HepG2 (cell line): Measurements from ENCODE around the gene KCNIP4. TPM values are rescaled to one million over a fixed set of nuclear protein-coding genes. Genes with fewer than 3 reads are reported as not detected.

Source experiments
- ATAC-seq: fragments of 200-7000 bp; cut with Tn5 transposase; 3 replicates; pipeline ENCODE4 v1.9.1; 2020; ENCODE audit warnings: mild to moderate bottlenecking, moderate library complexity
- BruUV-seq: library from RNA; stranded (reverse); fragments of 400-500 nt; replicated peaks from 2 replicates; lab custom pipeline; 2021; lab: Mats Ljungman, UMichigan
- CTCF ChIA-PET: fragments of 300-600 bp; formaldehyde crosslinking; extraction: SDS; loops from one replicate; lab custom pipeline; 2021; ENCODE audit warnings: low total read pairs, inconsistent platforms, low intra/inter-chr PET ratio; lab: Yijun Ruan, JAX
- POLR2A ChIA-PET: fragments of 350-600 bp; sonication (Branson Sonifier 250); formaldehyde crosslinking; loops from one replicate; lab custom pipeline; 2020; ENCODE audit warnings: antibody characterized with exemption, inconsistent platforms; lab: Yijun Ruan, JAX
- DNase-seq: peaks from one replicate; pipeline ENCODE4 v3.0.0-alpha.2; 2015; ENCODE audit warnings: low spot score
- FAIRE-seq: peaks from 3 replicates; lab custom pipeline; 2011; peaks lifted over from hg19 to GRCh38; lab: Jason Lieb, UNC
- H2AFZ ChIP-seq: one replicate; pipeline ENCODE4 v1.6.1; 2011; ENCODE audit warnings: low read length, inconsistent platforms
- H3K27ac ChIP-seq: fragments of 300-600 bp; 3 replicates; pipeline ENCODE4 v1.8.0; 2011; ENCODE audit warnings: mixed run types, mild to moderate bottlenecking, mixed read lengths, low read length, inconsistent platforms; ENCODE audit not compliant: insufficient read depth; ENCODE audit errors: extremely low read length
- H3K27me3 ChIP-seq, 2 experiments: fragments of 200-600 bp in 1 of 2; 2 replicates in 1 of 2; 3 replicates in 1 of 2; pipeline versions ENCODE4 v1.6.0 to v1.8.0; 2011; ENCODE audit warnings: low read length in 2 of 2, mild to moderate bottlenecking in 2 of 2, moderate library complexity in 2 of 2, inconsistent platforms in 1 of 2; ENCODE audit not compliant: insufficient read depth in 2 of 2, control insufficient read depth in 1 of 2
- H3K36me3 ChIP-seq, 2 experiments: fragments of 200-600 bp in 1 of 2; replicated peaks in 1 of 2; 2 replicates in 1 of 2; 3 replicates in 1 of 2; pipeline versions ENCODE4 v1.5.1 to v1.8.0; 2011; ENCODE audit warnings: low read length in 2 of 2, inconsistent platforms in 1 of 2; ENCODE audit not compliant: insufficient read depth in 2 of 2, control insufficient read depth in 1 of 2
- H3K4me1 ChIP-seq: 2 replicates; pipeline ENCODE4 v1.5.1; 2012; ENCODE audit warnings: low read length, inconsistent platforms; ENCODE audit not compliant: insufficient read depth
- H3K4me2 ChIP-seq: 2 replicates; pipeline ENCODE4 v1.6.0; 2011; ENCODE audit warnings: low read depth, low read length, inconsistent platforms
- H3K4me3 ChIP-seq, 3 experiments: fragments of 200-600 bp in 1 of 3; sonication (generic), shearing (Covaris generic) in 1 of 3; replicated peaks in 1 of 3; 2 replicates each; pipeline ENCODE4 v1.5.1; 2011 to 2016; ENCODE audit warnings: low read length in 3 of 3, inconsistent platforms in 2 of 3, low read depth in 2 of 3, mild to moderate bottlenecking in 2 of 3, control low read depth in 1 of 3, mixed read lengths in 1 of 3; ENCODE audit not compliant: insufficient read depth in 1 of 3
- H3K79me2 ChIP-seq: one replicate; pipeline ENCODE4 v1.6.1; 2011; ENCODE audit warnings: low read length, inconsistent platforms; ENCODE audit not compliant: insufficient read depth
- H3K9ac ChIP-seq: 2 replicates; pipeline ENCODE4 v1.6.0; 2011; ENCODE audit warnings: mild to moderate bottlenecking, low read depth, low read length, inconsistent platforms; ENCODE audit not compliant: insufficient read depth
- H3K9me3 ChIP-seq: 2 replicates; pipeline ENCODE4 v1.5.1; 2012; ENCODE audit warnings: mild to moderate bottlenecking, low read length
- H4K20me1 ChIP-seq: 2 replicates; pipeline ENCODE4 v1.6.0; 2011; ENCODE audit warnings: inconsistent platforms, mild to moderate bottlenecking, low read length, moderate library complexity; ENCODE audit not compliant: insufficient read depth
- CENPT ChIP-seq: sonication (generic); formaldehyde crosslinking; IDR thresholded peaks from 2 replicates; pipeline ENCODE4 v1.8.0; 2022; ENCODE audit warnings: low read depth, mild to moderate bottlenecking, moderate library complexity, missing genetic modification reagents
- ZNF256 ChIP-seq: sonication (generic); formaldehyde crosslinking; conservative IDR thresholded peaks from 2 replicates; pipeline ENCODE4 v1.4.0; 2020; ENCODE audit warnings: missing genetic modification reagents
- ZNF713 ChIP-seq: sonication (generic); formaldehyde crosslinking; IDR thresholded peaks from 2 replicates; pipeline ENCODE4 v1.4.0; 2020; ENCODE audit warnings: mild to moderate bottlenecking, missing genetic modification reagents
- ZSCAN20 ChIP-seq: sonication (generic); formaldehyde crosslinking; IDR thresholded peaks from 2 replicates; pipeline ENCODE4 v1.4.0; 2020; ENCODE audit warnings: missing genetic modification reagents, mild to moderate bottlenecking, borderline replicate concordance
- WGBS: methylation state at CpG from one replicate; pipeline ENCODE4 v1.1.6; 2017; ENCODE audit warnings: low lambda C conversion rate; 5-methylcytosine and 5-hydroxymethylcytosine counted together
- in situ Hi-C: cut with HindIII; loops from 2 replicates; pipeline ENCODE4 v1.10.0; 2017; ENCODE audit warnings: low pct_unique_long_range_greater_than_20kb; ENCODE audit not compliant: extremely low pct_ligation_motif_present
- intact Hi-C: fragments of 100-400 bp; cut with micrococcal nuclease; formaldehyde crosslinking; loops from one replicate; pipeline ENCODE4 v1.10.0; 2022; ENCODE audit not compliant: unreplicated experiment
- polyA plus RNA-seq, 8 experiments: library from polyadenylated mRNA; depleted of rRNA in 3 of 8; stranded (reverse) in 7 of 8; unstranded in 1 of 8; fragments of >200 nt; fragmentation: Illumina TruSeq in 4 of 8; extraction: Trizol in 4 of 8; gene quantifications; 2 replicates each; pipeline versions ENCODE4 v1.2.1 to v1.2.3, GENCODE V29; 2011 to 2016; ENCODE audit warnings: low read depth in 4 of 8, missing spikeins in 1 of 8, mixed read lengths in 1 of 8; ENCODE audit not compliant: insufficient read depth in 1 of 8
- total RNA-seq, 5 experiments: library from RNA; depleted of rRNA; stranded (reverse); fragments of >200 nt; fragmentation: Illumina TruSeq; extraction: Trizol; gene quantifications; 2 replicates each; pipeline ENCODE4 v1.2.3, GENCODE V29; 2016; ENCODE audit warnings: low read depth in 1 of 5
- TF ChIP-seq, protein P1 (sequence below): sonication (generic); formaldehyde crosslinking; IDR thresholded peaks from 2 replicates; pipeline ENCODE4 v1.4.0; 2020; ENCODE audit warnings: missing genetic modification reagents, mild to moderate bottlenecking, borderline replicate concordance
- TF ChIP-seq, protein P2 (sequence below): sonication (generic); formaldehyde crosslinking; IDR thresholded peaks from 2 replicates; pipeline ENCODE4 v1.4.0; 2020; ENCODE audit warnings: missing genetic modification reagents, borderline replicate concordance

The KCNIP4 gene
- total and polyA plus RNA-seq, 2 of the 13 experiments (the other 11 are each of a cell fraction or from before 2014, with no cell fraction given): 0.09 TPM; not detected in 1

DNA sequence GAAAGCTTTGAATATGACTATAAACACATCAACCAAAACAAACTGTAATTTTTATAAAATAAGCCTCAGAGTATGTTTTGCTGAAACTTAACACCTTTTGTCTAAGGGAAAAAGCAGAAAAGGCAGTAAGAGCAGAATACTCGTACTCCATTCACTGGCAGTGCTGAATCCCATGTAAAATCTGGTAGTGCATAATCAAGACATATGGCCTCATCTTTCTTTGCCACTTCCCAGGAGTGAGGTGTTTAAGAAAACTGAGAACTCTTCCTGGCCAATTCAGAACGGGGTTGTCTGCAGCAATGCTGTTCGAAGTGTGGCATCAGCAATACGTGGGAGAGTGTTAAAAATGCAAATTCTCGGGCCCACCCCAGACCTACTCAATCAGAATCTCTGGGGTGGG, 946.3 kb downstream of the KCNIP4 start:
- TF ChIP-seq, protein P1, sequence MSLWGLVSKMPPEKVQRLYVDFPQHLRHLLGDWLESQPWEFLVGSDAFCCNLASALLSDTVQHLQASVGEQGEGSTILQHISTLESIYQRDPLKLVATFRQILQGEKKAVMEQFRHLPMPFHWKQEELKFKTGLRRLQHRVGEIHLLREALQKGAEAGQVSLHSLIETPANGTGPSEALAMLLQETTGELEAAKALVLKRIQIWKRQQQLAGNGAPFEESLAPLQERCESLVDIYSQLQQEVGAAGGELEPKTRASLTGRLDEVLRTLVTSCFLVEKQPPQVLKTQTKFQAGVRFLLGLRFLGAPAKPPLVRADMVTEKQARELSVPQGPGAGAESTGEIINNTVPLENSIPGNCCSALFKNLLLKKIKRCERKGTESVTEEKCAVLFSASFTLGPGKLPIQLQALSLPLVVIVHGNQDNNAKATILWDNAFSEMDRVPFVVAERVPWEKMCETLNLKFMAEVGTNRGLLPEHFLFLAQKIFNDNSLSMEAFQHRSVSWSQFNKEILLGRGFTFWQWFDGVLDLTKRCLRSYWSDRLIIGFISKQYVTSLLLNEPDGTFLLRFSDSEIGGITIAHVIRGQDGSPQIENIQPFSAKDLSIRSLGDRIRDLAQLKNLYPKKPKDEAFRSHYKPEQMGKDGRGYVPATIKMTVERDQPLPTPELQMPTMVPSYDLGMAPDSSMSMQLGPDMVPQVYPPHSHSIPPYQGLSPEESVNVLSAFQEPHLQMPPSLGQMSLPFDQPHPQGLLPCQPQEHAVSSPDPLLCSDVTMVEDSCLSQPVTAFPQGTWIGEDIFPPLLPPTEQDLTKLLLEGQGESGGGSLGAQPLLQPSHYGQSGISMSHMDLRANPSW (CRISPR knock-in tag): no peak
- no peaks in the 10 kb centered on the region for H3K27me3 ChIP-seq
- peaks cover 14% of the 10 kb centered on the region; the same call in 1 of the 2 replicates for H3K9me3 ChIP-seq
- H3K36me3 ChIP-seq: no peaks in the 10 kb centered on the region
- WGBS: 7% methylated on average over 5 of the region's 5 CpGs
- H2AFZ ChIP-seq: no peak overlapping the region
- no peak overlapping the region for H3K4me3 ChIP-seq
- POLR2A ChIA-PET: no interaction called here
- in situ Hi-C loops: no loop called here
- H4K20me1 ChIP-seq: no peaks in the 10 kb centered on the region
- no peak overlapping the region for H3K27ac ChIP-seq
- no TSS peak for BruUV-seq
- no peaks in the 10 kb centered on the region for H3K79me2 ChIP-seq
- no peak overlapping the region for H3K9ac ChIP-seq
- ATAC-seq: no peak
- no peak overlapping the region for H3K4me2 ChIP-seq
- DNase-seq: no peak
- no peaks in the 10 kb centered on the region for H3K4me1 ChIP-seq
- intact Hi-C loops: no loop called here
- FAIRE-seq: no peak
- CTCF ChIA-PET: no interaction called here

DNA sequence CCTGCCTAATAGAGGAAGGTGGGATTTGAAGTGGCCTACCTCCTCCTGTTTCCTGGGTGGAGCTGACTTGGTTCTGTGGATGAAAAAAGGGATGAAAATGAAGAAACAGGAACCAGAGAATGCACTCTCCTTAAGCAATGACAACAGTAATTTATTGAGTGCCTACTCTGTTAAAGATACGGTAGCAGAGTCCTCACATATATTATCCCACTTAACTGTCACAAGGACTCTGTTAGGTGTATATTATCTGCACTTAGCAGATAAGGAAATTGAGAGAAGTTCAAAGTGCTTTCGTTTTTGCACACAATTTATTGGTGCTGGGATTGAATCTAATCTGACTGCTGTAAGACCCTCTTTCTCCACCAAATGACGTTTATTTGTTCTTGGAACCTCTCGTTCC, 947.1 kb downstream of the KCNIP4 start:
- in situ Hi-C loops (no loop called here), intact Hi-C loops (no loop called here)
- H3K4me3 ChIP-seq: no peak overlapping the region
- ATAC-seq (no peak), DNase-seq (no peak), FAIRE-seq (no peak)
- no peak overlapping the region for H3K27ac ChIP-seq
- H4K20me1 ChIP-seq: no peaks in the 10 kb centered on the region
- no peaks in the 10 kb centered on the region for H3K36me3 ChIP-seq
- no TSS peak for BruUV-seq
- TF ChIP-seq, protein P2, sequence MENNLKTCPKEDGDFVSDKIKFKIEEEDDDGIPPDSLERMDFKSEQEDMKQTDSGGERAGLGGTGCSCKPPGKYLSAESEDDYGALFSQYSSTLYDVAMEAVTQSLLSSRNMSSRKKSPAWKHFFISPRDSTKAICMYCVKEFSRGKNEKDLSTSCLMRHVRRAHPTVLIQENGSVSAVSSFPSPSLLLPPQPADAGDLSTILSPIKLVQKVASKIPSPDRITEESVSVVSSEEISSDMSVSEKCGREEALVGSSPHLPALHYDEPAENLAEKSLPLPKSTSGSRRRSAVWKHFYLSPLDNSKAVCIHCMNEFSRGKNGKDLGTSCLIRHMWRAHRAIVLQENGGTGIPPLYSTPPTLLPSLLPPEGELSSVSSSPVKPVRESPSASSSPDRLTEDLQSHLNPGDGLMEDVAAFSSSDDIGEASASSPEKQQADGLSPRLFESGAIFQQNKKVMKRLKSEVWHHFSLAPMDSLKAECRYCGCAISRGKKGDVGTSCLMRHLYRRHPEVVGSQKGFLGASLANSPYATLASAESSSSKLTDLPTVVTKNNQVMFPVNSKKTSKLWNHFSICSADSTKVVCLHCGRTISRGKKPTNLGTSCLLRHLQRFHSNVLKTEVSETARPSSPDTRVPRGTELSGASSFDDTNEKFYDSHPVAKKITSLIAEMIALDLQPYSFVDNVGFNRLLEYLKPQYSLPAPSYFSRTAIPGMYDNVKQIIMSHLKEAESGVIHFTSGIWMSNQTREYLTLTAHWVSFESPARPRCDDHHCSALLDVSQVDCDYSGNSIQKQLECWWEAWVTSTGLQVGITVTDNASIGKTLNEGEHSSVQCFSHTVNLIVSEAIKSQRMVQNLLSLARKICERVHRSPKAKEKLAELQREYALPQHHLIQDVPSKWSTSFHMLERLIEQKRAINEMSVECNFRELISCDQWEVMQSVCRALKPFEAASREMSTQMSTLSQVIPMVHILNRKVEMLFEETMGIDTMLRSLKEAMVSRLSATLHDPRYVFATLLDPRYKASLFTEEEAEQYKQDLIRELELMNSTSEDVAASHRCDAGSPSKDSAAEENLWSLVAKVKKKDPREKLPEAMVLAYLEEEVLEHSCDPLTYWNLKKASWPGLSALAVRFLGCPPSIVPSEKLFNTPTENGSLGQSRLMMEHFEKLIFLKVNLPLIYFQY (CRISPR knock-in tag): no peak
- TF ChIP-seq ZNF713 (CRISPR knock-in tag) (no peak), ZNF256 (CRISPR knock-in tag) (no peak), ZSCAN20 (CRISPR knock-in tag) (no peak), CENPT (CRISPR knock-in tag) (no peak)
- H3K27me3 ChIP-seq: no peaks in the 10 kb centered on the region
- ChIA-PET CTCF (no interaction called here), POLR2A (no interaction called here)
- H2AFZ ChIP-seq: no peak overlapping the region
- no peak overlapping the region for H3K9ac ChIP-seq
- no peak overlapping the region for H3K4me2 ChIP-seq
- H3K9me3 ChIP-seq: peaks cover 13% of the 10 kb centered on the region; the same call in 1 of the 2 replicates
- WGBS: 0% methylated on average over 4 of the region's 4 CpGs
- no peaks in the 10 kb centered on the region for H3K4me1 ChIP-seq
- H3K79me2 ChIP-seq: no peaks in the 10 kb centered on the region
